ENCODE results near the gene GALR2. TPM values are rescaled to one million over a fixed set of nuclear protein-coding genes. Genes with fewer than 3 reads are reported as not detected.
"Not testable (repeated sequence)": the region's sequence is repeated elsewhere in the genome, so short reads cannot be mapped to it uniquely, and the experiment has no call there.

The GALR2 gene
- total RNA-seq, 1 donor from 2014 or later = not detected

GRCh38 chr17:76048711-76049110 lies 25.9 kb upstream of the GALR2 start:
- ATAC-seq = no peak
- DNase-seq (ENCODE audit: missing footprints) = no peak
- intact Hi-C loops (cut with DNase I) = no loop called here

DNA sequence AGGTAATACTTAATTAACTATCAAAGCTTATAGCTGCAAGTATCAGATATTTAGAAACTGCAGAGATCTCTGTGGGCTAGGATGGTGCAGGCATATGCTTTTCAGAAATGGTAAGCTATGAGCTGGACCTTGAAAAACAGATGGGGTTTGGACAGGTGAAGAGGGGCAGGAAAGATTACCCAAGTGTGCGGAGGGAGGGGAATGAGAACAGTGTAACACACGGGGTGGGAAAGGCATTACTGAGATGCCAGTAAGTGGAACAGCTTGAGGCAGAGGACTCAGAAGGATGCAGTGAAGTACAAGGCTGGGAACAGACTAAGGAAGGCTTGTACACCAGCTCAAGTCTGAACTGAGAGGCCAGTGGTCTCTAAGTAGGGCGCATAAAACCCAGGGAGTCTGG lies 25.3 kb upstream of the GALR2 start:
- no peak for ATAC-seq

GRCh38 chr17:76049836-76050537 lies 24.6 kb upstream of the GALR2 start:
- ATAC-seq = no peak
- intact Hi-C loops (cut with DNase I) = no loop called here
- DNase-seq (ENCODE audit: missing footprints) = no peak

More for the DNA sequence above, 25.3 kb upstream of the GALR2 start:
- no peak for DNase-seq (ENCODE audit: missing footprints)
- intact Hi-C loops (cut with DNase I) = no loop called here

DNA sequence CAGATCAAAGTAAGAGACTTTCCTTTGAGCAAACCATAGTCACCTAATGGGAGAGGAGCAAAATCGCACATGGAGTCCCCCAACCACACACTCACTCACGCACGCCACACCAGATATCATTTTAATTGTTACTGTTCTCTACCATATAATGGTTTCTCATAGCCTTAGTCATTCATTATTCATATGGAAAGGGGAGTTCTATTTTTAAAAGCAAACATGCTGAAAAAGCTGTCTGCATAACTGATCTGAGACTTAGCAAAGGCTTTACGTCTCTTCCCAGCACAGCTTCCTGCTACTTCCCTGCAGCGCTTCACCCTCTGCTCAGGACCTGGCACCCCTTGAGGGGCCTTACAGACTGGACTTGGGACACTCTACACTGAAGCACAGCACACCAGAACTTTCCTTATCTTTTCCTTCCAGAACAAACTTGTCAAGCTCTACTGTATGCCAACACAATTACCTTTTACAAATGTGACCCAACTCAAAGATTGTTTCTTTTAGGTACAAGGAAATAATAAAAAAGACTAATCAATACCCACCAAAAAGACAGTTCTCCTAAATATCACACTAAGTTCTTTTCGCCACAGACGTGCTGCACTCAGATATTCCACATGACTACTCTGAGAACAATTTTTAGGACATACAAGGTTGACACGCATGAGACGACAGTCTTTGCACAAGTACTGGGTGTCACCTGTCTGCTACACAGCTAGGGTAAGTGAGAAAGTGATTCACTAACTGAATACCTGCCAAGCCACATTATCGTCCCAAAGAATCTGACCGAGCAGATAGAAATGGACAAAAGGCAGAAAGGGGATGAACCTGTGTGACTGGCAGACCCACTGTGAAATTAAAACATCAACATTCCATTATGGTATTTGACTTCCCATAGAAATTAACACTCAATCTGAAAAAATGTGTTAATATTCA lies 23.8 kb upstream of the GALR2 start:
- DNase-seq (ENCODE audit: missing footprints) (no peak), ATAC-seq (no peak)
- intact Hi-C loops (cut with DNase I) = no loop called here

- DNase-seq (ENCODE audit: missing footprints) = no peak
- ATAC-seq = no peak
- intact Hi-C loops (cut with DNase I) = no loop called here
Measured at GRCh38 chr17:76051561-76051960, 23.0 kb upstream of the GALR2 start.

GRCh38 chr17:76053246-76054111 lies 21.1 kb upstream of the GALR2 start:
- intact Hi-C loops (cut with DNase I) = no loop called here
- ATAC-seq = no peak
- no peak for DNase-seq (ENCODE audit: missing footprints)

GRCh38 chr17:76054112-76054476 lies 20.5 kb upstream of the GALR2 start:
- intact Hi-C loops (cut with DNase I) = no loop called here
- ATAC-seq = no peak
- no peak for DNase-seq (ENCODE audit: missing footprints)

- no peak for DNase-seq (ENCODE audit: missing footprints)
- intact Hi-C loops (cut with DNase I) = no loop called here
- ATAC-seq = no peak
Measured at GRCh38 chr17:76056882-76057281, 17.7 kb upstream of the GALR2 start.

DNA sequence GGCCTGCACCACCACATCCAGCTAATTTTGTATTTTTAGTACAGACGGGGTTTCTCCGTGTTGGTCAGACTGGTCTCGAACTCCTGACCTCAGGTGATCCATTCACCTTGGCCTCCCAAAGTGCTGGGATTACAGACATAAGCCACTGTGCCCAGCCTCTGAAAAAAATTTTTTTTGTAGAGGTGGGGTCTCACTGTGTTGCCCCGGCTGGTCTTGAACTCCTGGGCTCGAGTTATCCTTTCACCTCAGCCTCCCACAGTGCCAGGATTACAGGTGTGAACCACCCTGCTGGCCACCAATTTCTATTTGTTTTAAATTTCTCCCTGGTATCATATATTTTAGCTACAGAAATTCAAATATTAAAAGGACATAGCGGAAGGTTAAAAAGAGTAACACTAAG lies 16.3 kb upstream of the GALR2 start:
- ATAC-seq; intact Hi-C loops (cut with DNase I); DNase-seq (ENCODE audit: missing footprints): not testable (repeated sequence)

GRCh38 chr17:76063875-76064546 lies 10.6 kb upstream of the GALR2 start:
- intact Hi-C loops (cut with DNase I) = no loop called here
- no peak for DNase-seq (ENCODE audit: missing footprints)
- ATAC-seq = no peak

- ATAC-seq (no peak), DNase-seq (ENCODE audit: missing footprints) (no peak)
- intact Hi-C loops (cut with DNase I) = no loop called here
Measured at GRCh38 chr17:76065775-76066174, 8.8 kb upstream of the GALR2 start.

- DNase-seq (ENCODE audit: missing footprints) (no peak), ATAC-seq (no peak)
- intact Hi-C loops (cut with DNase I) = no loop called here
Measured at GRCh38 chr17:76071531-76072147, 2.9 kb upstream of the GALR2 start.

- DNase-seq (ENCODE audit: missing footprints) (peak; percentile 95), ATAC-seq (peak; percentile 100)
- intact Hi-C loops (cut with DNase I) = no loop called here
Measured at GRCh38 chr17:76072148-76072858, 2.3 kb upstream of the GALR2 start, which contains the start of gene SRP68. Gene SRP68 (minus strand): TSS chr17:76072517. CDS start chr17:76072491, 26 bp downstream.

- no peak for DNase-seq (ENCODE audit: missing footprints)
- ATAC-seq = no peak
- intact Hi-C loops (cut with DNase I) = no loop called here
Measured at GRCh38 chr17:76075364-76076145, 974 bp downstream of the GALR2 start.

GRCh38 chr17:76076146-76076764 lies 1.7 kb downstream of the GALR2 start:
- ATAC-seq (no peak), DNase-seq (ENCODE audit: missing footprints) (no peak)
- intact Hi-C loops (cut with DNase I) = no loop called here

GRCh38 chr17:76076765-76077583 lies 2.4 kb downstream of the GALR2 start:
- no peak for ATAC-seq
- intact Hi-C loops (cut with DNase I) = no loop called here
- DNase-seq (ENCODE audit: missing footprints) = no peak
